HG02623 (cell line): ENCODE data around the gene PPP2R3B.
"Not testable (repeated sequence)": the region's sequence is repeated elsewhere in the genome, so short reads cannot be mapped to it uniquely, and the experiment has no call there.

Experiments used
- ATAC-seq: cut with Tn5 transposase; IDR thresholded peaks from one replicate; pipeline ENCODE4 v1.9.1; 2021; ENCODE audit warnings: moderate library complexity; ENCODE audit not compliant: unreplicated experiment

PPP2R3B gene

GRCh38 chrX:340641-341423 lies 45.9 kb downstream of the PPP2R3B start:
- ATAC-seq, result no peak

GRCh38 chrX:340121-340520 lies 46.6 kb downstream of the PPP2R3B start:
- ATAC-seq, result no peak

- ATAC-seq, result no peak
These were observed 47.8 kb downstream of the PPP2R3B start for GRCh38 chrX:338836-339400.

- ATAC-seq, result no peak
These were observed 48.3 kb downstream of the PPP2R3B start for GRCh38 chrX:338281-338835.

GRCh38 chrX:337331-337831 lies 49.3 kb downstream of the PPP2R3B start:
- no peak for ATAC-seq

- ATAC-seq, result no peak
These were observed 50.5 kb downstream of the PPP2R3B start for GRCh38 chrX:336227-336626.

- ATAC-seq, result no peak
These were observed 51.0 kb downstream of the PPP2R3B start for GRCh38 chrX:335758-336155.

- ATAC-seq, result no peak
These were observed 51.5 kb downstream of the PPP2R3B start for GRCh38 chrX:334971-335757.

GRCh38 chrX:334331-334891 lies 52.3 kb downstream of the PPP2R3B start:
- no peak for ATAC-seq

- ATAC-seq, result no peak
These were observed 52.9 kb downstream of the PPP2R3B start for GRCh38 chrX:333611-334311.

GRCh38 chrX:332916-333610 lies 53.6 kb downstream of the PPP2R3B start:
- no peak for ATAC-seq

- no peak for ATAC-seq
These were observed 54.2 kb downstream of the PPP2R3B start for GRCh38 chrX:332496-332860.

- no peak for ATAC-seq
These were observed 54.7 kb downstream of the PPP2R3B start for GRCh38 chrX:331825-332495.

GRCh38 chrX:331151-331824 lies 55.4 kb downstream of the PPP2R3B start:
- no peak for ATAC-seq

GRCh38 chrX:330726-331150 lies 56.0 kb downstream of the PPP2R3B start:
- ATAC-seq, result no peak

GRCh38 chrX:330141-330725 lies 56.5 kb downstream of the PPP2R3B start:
- not testable (repeated sequence) for ATAC-seq

GRCh38 chrX:329291-329910 lies 57.3 kb downstream of the PPP2R3B start:
- ATAC-seq, result no peak

- no peak for ATAC-seq
These were observed 59.0 kb downstream of the PPP2R3B start for GRCh38 chrX:327660-328126.
